ENCODE results near the gene DLGAP1.

Gene DLGAP1

DNA sequence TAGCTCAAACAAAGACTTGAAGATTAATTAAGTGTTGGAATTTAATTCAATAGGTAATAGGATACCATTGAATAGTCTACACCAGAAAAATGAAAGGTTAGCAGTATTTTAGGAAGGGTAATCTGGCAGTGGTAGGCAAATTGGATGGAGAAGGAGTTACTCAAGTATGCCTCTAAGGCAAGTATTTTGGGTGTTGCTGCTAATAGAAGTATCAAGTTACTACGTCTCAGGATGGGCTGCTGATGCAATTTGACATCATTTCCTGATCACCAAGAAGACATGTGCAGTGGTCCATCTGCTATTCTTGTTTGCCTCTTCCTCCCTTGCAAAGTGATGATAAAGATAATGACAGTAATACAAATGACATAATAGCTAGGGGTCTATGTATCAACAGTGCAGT is 519.8 kb downstream of the DLGAP1 start:
- TF ChIP-seq OSR1 (CRISPR knock-in tag; IDR thresholded peaks at IDR 0.05) (no peak), CSDC2 (CRISPR knock-in tag; IDR thresholded peaks at IDR 0.05) (no peak), ZNF70 (CRISPR knock-in tag; IDR thresholded peaks at IDR 0.05) (no peak), ISL1 (CRISPR knock-in tag; IDR thresholded peaks at IDR 0.05) (no peak), RARB (CRISPR knock-in tag; IDR thresholded peaks at IDR 0.05) (no peak), SNAI2 (CRISPR knock-in tag; IDR thresholded peaks at IDR 0.05) (no peak), ZNF565 (CRISPR knock-in tag; conservative IDR thresholded peaks at IDR 0.05; ENCODE audit: low read depth) (no peak), GLIS3 (CRISPR knock-in tag; IDR thresholded peaks at IDR 0.05) (no peak), BACH2 (CRISPR knock-in tag; IDR thresholded peaks at IDR 0.05; ENCODE audit: borderline replicate concordance) (no peak), TOX (CRISPR knock-in tag; IDR thresholded peaks at IDR 0.05; ENCODE audit: borderline replicate concordance) (no peak), ARNTL (CRISPR knock-in tag; IDR thresholded peaks at IDR 0.05; ENCODE audit: borderline replicate concordance, low read depth) (no peak)
- TF ChIP-seq, protein P1, sequence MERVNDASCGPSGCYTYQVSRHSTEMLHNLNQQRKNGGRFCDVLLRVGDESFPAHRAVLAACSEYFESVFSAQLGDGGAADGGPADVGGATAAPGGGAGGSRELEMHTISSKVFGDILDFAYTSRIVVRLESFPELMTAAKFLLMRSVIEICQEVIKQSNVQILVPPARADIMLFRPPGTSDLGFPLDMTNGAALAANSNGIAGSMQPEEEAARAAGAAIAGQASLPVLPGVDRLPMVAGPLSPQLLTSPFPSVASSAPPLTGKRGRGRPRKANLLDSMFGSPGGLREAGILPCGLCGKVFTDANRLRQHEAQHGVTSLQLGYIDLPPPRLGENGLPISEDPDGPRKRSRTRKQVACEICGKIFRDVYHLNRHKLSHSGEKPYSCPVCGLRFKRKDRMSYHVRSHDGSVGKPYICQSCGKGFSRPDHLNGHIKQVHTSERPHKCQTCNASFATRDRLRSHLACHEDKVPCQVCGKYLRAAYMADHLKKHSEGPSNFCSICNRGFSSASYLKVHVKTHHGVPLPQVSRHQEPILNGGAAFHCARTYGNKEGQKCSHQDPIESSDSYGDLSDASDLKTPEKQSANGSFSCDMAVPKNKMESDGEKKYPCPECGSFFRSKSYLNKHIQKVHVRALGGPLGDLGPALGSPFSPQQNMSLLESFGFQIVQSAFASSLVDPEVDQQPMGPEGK (CRISPR knock-in tag; IDR thresholded peaks at IDR 0.05; ENCODE audit: borderline replicate concordance): no peak
- TF ChIP-seq, protein P2, sequence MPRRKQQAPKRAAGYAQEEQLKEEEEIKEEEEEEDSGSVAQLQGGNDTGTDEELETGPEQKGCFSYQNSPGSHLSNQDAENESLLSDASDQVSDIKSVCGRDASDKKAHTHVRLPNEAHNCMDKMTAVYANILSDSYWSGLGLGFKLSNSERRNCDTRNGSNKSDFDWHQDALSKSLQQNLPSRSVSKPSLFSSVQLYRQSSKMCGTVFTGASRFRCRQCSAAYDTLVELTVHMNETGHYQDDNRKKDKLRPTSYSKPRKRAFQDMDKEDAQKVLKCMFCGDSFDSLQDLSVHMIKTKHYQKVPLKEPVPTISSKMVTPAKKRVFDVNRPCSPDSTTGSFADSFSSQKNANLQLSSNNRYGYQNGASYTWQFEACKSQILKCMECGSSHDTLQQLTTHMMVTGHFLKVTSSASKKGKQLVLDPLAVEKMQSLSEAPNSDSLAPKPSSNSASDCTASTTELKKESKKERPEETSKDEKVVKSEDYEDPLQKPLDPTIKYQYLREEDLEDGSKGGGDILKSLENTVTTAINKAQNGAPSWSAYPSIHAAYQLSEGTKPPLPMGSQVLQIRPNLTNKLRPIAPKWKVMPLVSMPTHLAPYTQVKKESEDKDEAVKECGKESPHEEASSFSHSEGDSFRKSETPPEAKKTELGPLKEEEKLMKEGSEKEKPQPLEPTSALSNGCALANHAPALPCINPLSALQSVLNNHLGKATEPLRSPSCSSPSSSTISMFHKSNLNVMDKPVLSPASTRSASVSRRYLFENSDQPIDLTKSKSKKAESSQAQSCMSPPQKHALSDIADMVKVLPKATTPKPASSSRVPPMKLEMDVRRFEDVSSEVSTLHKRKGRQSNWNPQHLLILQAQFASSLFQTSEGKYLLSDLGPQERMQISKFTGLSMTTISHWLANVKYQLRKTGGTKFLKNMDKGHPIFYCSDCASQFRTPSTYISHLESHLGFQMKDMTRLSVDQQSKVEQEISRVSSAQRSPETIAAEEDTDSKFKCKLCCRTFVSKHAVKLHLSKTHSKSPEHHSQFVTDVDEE (CRISPR knock-in tag; IDR thresholded peaks at IDR 0.05): no peak
- TF ChIP-seq, protein P3, sequence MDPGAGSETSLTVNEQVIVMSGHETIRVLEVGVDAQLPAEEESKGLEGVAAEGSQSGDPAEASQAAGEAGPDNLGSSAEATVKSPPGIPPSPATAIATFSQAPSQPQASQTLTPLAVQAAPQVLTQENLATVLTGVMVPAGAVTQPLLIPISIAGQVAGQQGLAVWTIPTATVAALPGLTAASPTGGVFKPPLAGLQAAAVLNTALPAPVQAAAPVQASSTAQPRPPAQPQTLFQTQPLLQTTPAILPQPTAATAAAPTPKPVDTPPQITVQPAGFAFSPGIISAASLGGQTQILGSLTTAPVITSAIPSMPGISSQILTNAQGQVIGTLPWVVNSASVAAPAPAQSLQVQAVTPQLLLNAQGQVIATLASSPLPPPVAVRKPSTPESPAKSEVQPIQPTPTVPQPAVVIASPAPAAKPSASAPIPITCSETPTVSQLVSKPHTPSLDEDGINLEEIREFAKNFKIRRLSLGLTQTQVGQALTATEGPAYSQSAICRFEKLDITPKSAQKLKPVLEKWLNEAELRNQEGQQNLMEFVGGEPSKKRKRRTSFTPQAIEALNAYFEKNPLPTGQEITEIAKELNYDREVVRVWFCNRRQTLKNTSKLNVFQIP (CRISPR knock-in tag; IDR thresholded peaks at IDR 0.05; ENCODE audit: borderline replicate concordance, low read depth): no peak
- TF ChIP-seq, protein P4, sequence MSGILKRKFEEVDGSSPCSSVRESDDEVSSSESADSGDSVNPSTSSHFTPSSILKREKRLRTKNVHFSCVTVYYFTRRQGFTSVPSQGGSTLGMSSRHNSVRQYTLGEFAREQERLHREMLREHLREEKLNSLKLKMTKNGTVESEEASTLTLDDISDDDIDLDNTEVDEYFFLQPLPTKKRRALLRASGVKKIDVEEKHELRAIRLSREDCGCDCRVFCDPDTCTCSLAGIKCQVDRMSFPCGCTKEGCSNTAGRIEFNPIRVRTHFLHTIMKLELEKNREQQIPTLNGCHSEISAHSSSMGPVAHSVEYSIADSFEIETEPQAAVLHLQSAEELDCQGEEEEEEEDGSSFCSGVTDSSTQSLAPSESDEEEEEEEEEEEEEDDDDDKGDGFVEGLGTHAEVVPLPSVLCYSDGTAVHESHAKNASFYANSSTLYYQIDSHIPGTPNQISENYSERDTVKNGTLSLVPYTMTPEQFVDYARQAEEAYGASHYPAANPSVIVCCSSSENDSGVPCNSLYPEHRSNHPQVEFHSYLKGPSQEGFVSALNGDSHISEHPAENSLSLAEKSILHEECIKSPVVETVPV (CRISPR knock-in tag; IDR thresholded peaks at IDR 0.05): no peak
- no peak for ATAC-seq

DNA sequence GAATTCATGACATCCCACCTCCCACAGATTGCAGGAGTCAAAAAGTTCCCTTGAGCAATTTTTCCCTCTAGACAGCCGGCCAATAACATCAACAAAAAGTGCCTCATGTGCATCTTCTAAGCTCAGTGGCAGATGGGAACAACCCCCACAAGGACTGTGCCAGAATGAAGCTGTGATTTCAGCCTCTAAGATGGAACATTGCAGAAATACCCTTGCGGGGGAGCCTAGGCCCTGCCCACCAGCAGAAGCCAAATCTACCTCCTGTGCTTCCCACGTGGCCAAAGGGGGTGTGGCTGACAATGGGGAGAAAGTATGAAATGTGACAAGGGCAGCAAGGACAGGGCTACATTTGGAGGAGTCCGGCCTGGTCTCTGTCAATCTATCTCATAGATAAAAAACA is 522.8 kb downstream of the DLGAP1 start:
- TF ChIP-seq, protein P4 (CRISPR knock-in tag; IDR thresholded peaks at IDR 0.05): no peak
- TF ChIP-seq BACH2 (CRISPR knock-in tag; IDR thresholded peaks at IDR 0.05; ENCODE audit: borderline replicate concordance): no peak
- ATAC-seq: no peak

DNA sequence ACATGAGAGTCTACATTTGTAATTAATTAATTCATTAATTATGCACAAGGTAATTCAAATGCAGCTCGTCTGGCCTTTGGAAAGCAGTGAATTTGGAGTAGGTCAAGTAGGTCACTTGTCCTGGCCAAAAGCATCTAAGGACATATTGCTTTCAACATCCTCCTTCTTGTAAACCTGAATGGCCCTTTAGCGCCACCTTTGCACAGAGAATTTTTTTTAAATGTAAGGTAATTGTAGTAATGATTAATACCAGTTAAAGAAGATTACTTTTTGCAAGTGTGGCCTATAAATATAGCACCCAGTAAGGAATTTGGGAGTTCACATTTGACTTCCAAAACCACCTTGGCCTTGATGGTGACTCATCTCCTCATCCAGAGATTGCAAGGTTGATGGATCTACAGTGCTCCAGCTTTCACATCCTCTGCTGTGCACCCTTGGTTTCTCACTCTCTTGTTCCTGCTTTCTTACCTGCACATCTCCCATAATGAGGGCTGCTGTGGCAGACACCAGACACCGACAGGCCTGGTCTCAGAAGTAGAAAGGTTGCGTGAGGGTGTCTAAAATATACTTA is 523.5 kb downstream of the DLGAP1 start:
- no peak for TF ChIP-seq ZNF565 (CRISPR knock-in tag; conservative IDR thresholded peaks at IDR 0.05; ENCODE audit: low read depth)
- TF ChIP-seq TOX (CRISPR knock-in tag; IDR thresholded peaks at IDR 0.05; ENCODE audit: borderline replicate concordance): no peak
- TF ChIP-seq, protein P2 (CRISPR knock-in tag; IDR thresholded peaks at IDR 0.05): no peak
- TF ChIP-seq ZNF8 (CRISPR knock-in tag; IDR thresholded peaks at IDR 0.05): no peak
- no peak for TF ChIP-seq ZC3H10 (CRISPR knock-in tag; IDR thresholded peaks at IDR 0.05)
- TF ChIP-seq OSR1 (CRISPR knock-in tag; IDR thresholded peaks at IDR 0.05): no peak
- no peak for TF ChIP-seq SNAI2 (CRISPR knock-in tag; IDR thresholded peaks at IDR 0.05)
- no peak for TF ChIP-seq RARB (CRISPR knock-in tag; IDR thresholded peaks at IDR 0.05)
- TF ChIP-seq ZNF70 (CRISPR knock-in tag; IDR thresholded peaks at IDR 0.05): no peak
- TF ChIP-seq ARNTL (CRISPR knock-in tag; IDR thresholded peaks at IDR 0.05; ENCODE audit: borderline replicate concordance, low read depth): no peak
- TF ChIP-seq, protein P1 (CRISPR knock-in tag; IDR thresholded peaks at IDR 0.05; ENCODE audit: borderline replicate concordance): no peak
- no peak for TF ChIP-seq ISL1 (CRISPR knock-in tag; IDR thresholded peaks at IDR 0.05)
- no peak for TF ChIP-seq ZFP3 (CRISPR knock-in tag; IDR thresholded peaks at IDR 0.05)

More for the DNA sequence above, 523.5 kb downstream of the DLGAP1 start:
- no peak for ATAC-seq

Measured in SK-N-SH treated with all-trans-retinoic acid at 6 μM for 48 hours (cell line).